GM04503 (cell line): ENCODE measurements around the gene SFT2D1.

ENCODE experiments used
- DNase-seq: peaks from one replicate; pipeline ENCODE4 v3.0.0-alpha.2; 2012; ENCODE audit warnings: low read depth

Gene SFT2D1

GRCh38 chr6:166307082-166308032, 35.0 kb downstream of the SFT2D1 start:
- DNase-seq, result no peak

- DNase-seq, result no peak
Observed at GRCh38 chr6:166306378-166307081, 35.8 kb downstream of the SFT2D1 start.

- DNase-seq, result no peak
Observed at GRCh38 chr6:166305562-166306117, 36.7 kb downstream of the SFT2D1 start.

GRCh38 chr6:166304106-166304505, 38.2 kb downstream of the SFT2D1 start:
- no peak for DNase-seq

- no peak for DNase-seq
Observed at GRCh38 chr6:166301611-166302529, 40.5 kb downstream of the SFT2D1 start.

- DNase-seq, result no peak
Observed at GRCh38 chr6:166300357-166300987, 41.9 kb downstream of the SFT2D1 start.

- DNase-seq, result no peak
Observed at GRCh38 chr6:166297606-166298005, 44.7 kb downstream of the SFT2D1 start.

- DNase-seq, result no peak
Observed at GRCh38 chr6:166296035-166296883, 46.1 kb downstream of the SFT2D1 start.

- DNase-seq, result no peak
Observed at GRCh38 chr6:166293731-166294584, 48.4 kb downstream of the SFT2D1 start.

- DNase-seq, result no peak
Observed at GRCh38 chr6:166289207-166290060, 52.9 kb downstream of the SFT2D1 start.

- no peak for DNase-seq
Observed at GRCh38 chr6:166286839-166287271, 55.5 kb downstream of the SFT2D1 start.

GRCh38 chr6:166285233-166285632, 57.1 kb downstream of the SFT2D1 start:
- no peak for DNase-seq

GRCh38 chr6:166284640-166285039, 57.7 kb downstream of the SFT2D1 start:
- no peak for DNase-seq

GRCh38 chr6:166282394-166283032, 59.8 kb downstream of the SFT2D1 start:
- no peak for DNase-seq

- no peak for DNase-seq
Observed at GRCh38 chr6:166281104-166281503, 61.2 kb downstream of the SFT2D1 start.

- no peak for DNase-seq
Observed at GRCh38 chr6:166279393-166279679, 63.0 kb downstream of the SFT2D1 start.

GRCh38 chr6:166278579-166279392, 63.6 kb downstream of the SFT2D1 start:
- DNase-seq, result no peak
